ENCODE data around the gene SLC25A47.
A peak's percentile ranks its signal among the peaks of the same experiment; 100 is the strongest.

SLC25A47 gene

DNA sequence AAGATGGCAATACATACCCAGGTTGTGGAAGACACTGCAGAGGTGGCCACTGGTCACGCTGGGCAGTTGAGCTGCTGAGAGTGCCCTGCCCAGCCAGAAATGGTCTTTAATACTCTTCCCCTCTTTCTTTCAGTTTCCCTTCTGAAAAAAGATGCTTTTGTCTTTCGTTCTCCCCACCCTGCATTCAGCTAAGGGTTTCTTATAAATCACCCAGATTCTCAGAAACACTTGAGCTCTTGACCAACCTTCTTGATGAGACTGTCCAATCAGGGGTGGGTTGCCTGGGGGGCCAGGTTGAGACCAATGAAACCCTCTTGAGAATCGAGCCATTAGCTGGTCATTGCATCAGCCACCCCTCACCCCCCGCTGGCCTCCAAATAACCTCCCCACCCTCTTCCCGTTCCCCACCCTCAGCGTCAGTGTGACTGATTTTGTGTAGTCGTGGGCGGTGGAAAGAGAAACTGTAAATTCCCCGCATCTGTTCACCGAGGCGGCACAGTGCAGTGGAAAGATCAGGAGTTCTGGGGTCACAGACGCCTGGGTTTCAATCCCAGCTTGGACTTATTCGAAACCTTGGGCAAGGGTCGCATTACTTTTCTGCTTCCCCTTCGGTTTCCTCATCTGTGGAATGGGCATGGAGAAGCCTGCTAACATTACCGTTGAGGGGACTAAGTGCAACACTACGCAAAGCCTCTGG, 52.3 kb downstream of the SLC25A47 start:
- H2AK5ac ChIP-seq (ENCODE audit: low read depth, low read length) = no peak overlapping the region
- peaks cover 11 to 19% of the 10 kb centered on the region in 2 donors for H3K4me1 ChIP-seq (ENCODE audit: control insufficient read depth in 2 of 2, insufficient read depth in 1 of 2, low read depth in 1 of 2, low read length in 2 of 2)
- no peak overlapping the region for H3K23ac ChIP-seq (ENCODE audit: low read depth, low read length, poor library complexity)
- H2BK15ac ChIP-seq (ENCODE audit: low read length) = no peak overlapping the region
- peaks cover 0 to 12% of the 10 kb centered on the region in 2 donors for H3K36me3 ChIP-seq (replicated peaks in 1 of 2; ENCODE audit: control insufficient read depth in 2 of 2, insufficient read depth in 2 of 2, low read length in 2 of 2)
- H3K4me3 ChIP-seq (ENCODE audit: low read length in 2 of 2) = peak overlapping the region; percentile 74 to 86
- H4K91ac ChIP-seq (ENCODE audit: low read depth, low read length, poor library complexity) = no peak overlapping the region
- peak overlapping the region; percentile 47 for H2BK5ac ChIP-seq (ENCODE audit: low read length)
- no peak overlapping the region for H2BK12ac ChIP-seq (ENCODE audit: low read length)
- WGBS, 2 donors (ENCODE audit: extremely low coverage in 2 of 2, insufficient read length in 2 of 2, insufficient replicate concordance in 1 of 2) = no CpG with 5 or more reads among the region's 17 CpGs
- peaks cover 3% of the 10 kb centered on the region for H3K79me1 ChIP-seq (ENCODE audit: low read depth, low read length)
- no peak overlapping the region for H3K14ac ChIP-seq (ENCODE audit: low read length)
- peak overlapping the region; percentile 68 for H3K18ac ChIP-seq (ENCODE audit: low read length)
- no peak overlapping the region for H2BK120ac ChIP-seq (ENCODE audit: low read depth, low read length)
- no peaks in the 10 kb centered on the region for H3K9me3 ChIP-seq (replicated peaks in 1 of 2; ENCODE audit: control insufficient read depth in 2 of 2, insufficient read depth in 1 of 2, low read depth in 1 of 2, low read length in 2 of 2)
- no peaks in the 10 kb centered on the region for H3K27me3 ChIP-seq (ENCODE audit: control insufficient read depth in 3 of 3, insufficient read depth in 3 of 3, low read depth in 1 of 3, low read length in 3 of 3)
- DNase-seq (ENCODE audit: low spot score) = no peak
- no peak overlapping the region for H4K8ac ChIP-seq (ENCODE audit: low read depth, low read length)
- H2AFZ ChIP-seq (ENCODE audit: low read length) = peak overlapping the region; percentile 94
- no peak overlapping the region for H3K27ac ChIP-seq (replicated peaks; ENCODE audit: low read length)
- H3K9ac ChIP-seq (ENCODE audit: low read depth, low read length, poor library complexity) = peak overlapping the region; percentile 84
- peak overlapping the region; percentile 71 for H3K4me2 ChIP-seq (ENCODE audit: insufficient read depth, low read length, poor library complexity, severe bottlenecking)
- H3K4ac ChIP-seq (ENCODE audit: low read length) = no peak overlapping the region

DNA sequence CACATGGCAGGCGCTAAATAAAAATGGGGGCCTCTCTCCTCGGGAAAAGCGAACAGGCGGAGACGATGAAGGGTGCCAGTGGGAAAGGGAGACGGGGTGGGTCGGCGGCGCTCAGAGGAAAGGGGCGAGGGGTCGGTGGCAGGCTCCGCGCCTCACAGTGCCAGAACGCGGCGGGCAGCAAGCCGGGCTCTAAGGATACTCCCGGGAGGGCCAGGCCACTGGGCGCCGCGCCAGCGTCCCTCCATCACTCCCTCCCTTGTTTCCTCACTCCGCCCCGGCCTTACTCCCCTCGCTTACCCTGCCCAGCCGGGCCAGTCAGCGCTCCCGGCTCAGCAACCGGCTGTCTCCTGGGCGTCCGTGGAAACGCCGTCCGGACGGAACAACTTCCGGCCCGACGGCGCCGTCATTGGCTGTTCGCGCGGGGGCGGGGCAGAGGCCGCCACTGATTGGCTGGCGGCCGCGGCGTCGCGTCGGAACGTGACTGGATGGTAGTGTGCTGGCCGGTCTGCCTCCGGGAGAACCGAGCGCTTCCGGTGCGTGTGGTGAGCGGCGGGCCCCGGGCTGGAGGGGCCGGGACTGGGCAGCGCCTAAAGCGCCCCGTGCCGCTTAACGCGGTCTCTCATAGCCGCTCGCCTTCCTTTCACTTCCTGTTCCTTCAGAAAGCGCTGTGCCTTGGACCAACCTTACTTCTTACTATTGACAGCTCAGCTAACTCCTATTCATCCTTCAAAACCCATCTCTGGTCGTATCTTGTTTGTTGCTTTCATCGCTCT, 53.0 kb downstream of the SLC25A47 start, which contains the start of gene WDR25:
Gene WDR25 (plus strand): TSS at position 523 of the 773 bp plus-strand sequence.
- Histone ChIP-seq H4K8ac (ENCODE audit: low read depth, low read length) (no peak within 1 kb of the TSS), H3K14ac (ENCODE audit: low read length) (no peak within 1 kb of the TSS)

GRCh38 chr14:100376751-100377171, 53.6 kb downstream of the SLC25A47 start:
- Histone ChIP-seq H2BK12ac (ENCODE audit: low read length) (no peak overlapping the region), H2BK120ac (ENCODE audit: low read depth, low read length) (no peak overlapping the region), H3K4ac (ENCODE audit: low read length) (no peak overlapping the region), H3K36me3 (replicated peaks in 1 of 2; ENCODE audit: control insufficient read depth in 2 of 2, insufficient read depth in 2 of 2, low read length in 2 of 2) (peaks cover 0 to 12% of the 10 kb centered on the region in 2 donors), H2AK5ac (ENCODE audit: low read depth, low read length) (no peak overlapping the region), H3K14ac (ENCODE audit: low read length) (no peak overlapping the region), H4K8ac (ENCODE audit: low read depth, low read length) (no peak overlapping the region), H2BK5ac (ENCODE audit: low read length) (no peak overlapping the region), H2BK15ac (ENCODE audit: low read length) (no peak overlapping the region), H4K91ac (ENCODE audit: low read depth, low read length, poor library complexity) (no peak overlapping the region), H3K27ac (replicated peaks; ENCODE audit: low read length) (peak overlapping the region; percentile 83), H3K4me3 (ENCODE audit: low read length in 2 of 2) (peak overlapping the region; percentile 74 to 87), H2AFZ (ENCODE audit: low read length) (peak overlapping the region; percentile 94), H3K27me3 (ENCODE audit: control insufficient read depth in 3 of 3, insufficient read depth in 3 of 3, low read depth in 1 of 3, low read length in 3 of 3) (no peaks in the 10 kb centered on the region), H3K18ac (ENCODE audit: low read length) (no peak overlapping the region), H3K9me3 (replicated peaks in 1 of 2; ENCODE audit: control insufficient read depth in 2 of 2, insufficient read depth in 1 of 2, low read depth in 1 of 2, low read length in 2 of 2) (no peaks in the 10 kb centered on the region), H3K9ac (ENCODE audit: low read depth, low read length, poor library complexity) (no peak overlapping the region), H3K23ac (ENCODE audit: low read depth, low read length, poor library complexity) (no peak overlapping the region), H3K4me1 (ENCODE audit: control insufficient read depth in 2 of 2, insufficient read depth in 1 of 2, low read depth in 1 of 2, low read length in 2 of 2) (peaks cover 20 to 21% of the 10 kb centered on the region in 2 donors), H3K79me1 (ENCODE audit: low read depth, low read length) (peaks cover 3% of the 10 kb centered on the region), H3K4me2 (ENCODE audit: insufficient read depth, low read length, poor library complexity, severe bottlenecking) (peak overlapping the region; percentile 83)
- DNase-seq (ENCODE audit: low spot score) = no peak
- no CpG with 5 or more reads among the region's 7 CpGs for WGBS, 2 donors (ENCODE audit: extremely low coverage in 2 of 2, insufficient read length in 2 of 2, insufficient replicate concordance in 1 of 2)

More for the DNA sequence above, 53.0 kb downstream of the SLC25A47 start, which contains the start of gene WDR25:
- Histone ChIP-seq H4K91ac (ENCODE audit: low read depth, low read length, poor library complexity) (no peak within 1 kb of the TSS), H3K4ac (ENCODE audit: low read length) (no peak within 1 kb of the TSS), H2BK15ac (ENCODE audit: low read length) (no peak within 1 kb of the TSS), H2AFZ (ENCODE audit: low read length) (peak within 1 kb of the TSS; percentile 94), H3K23ac (ENCODE audit: low read depth, low read length, poor library complexity) (peak within 1 kb of the TSS; percentile 62), H3K79me1 (ENCODE audit: low read depth, low read length) (peaks cover 3% of the 10 kb centered on the region), H3K18ac (ENCODE audit: low read length) (peak within 1 kb of the TSS; percentile 68), H3K27me3 (ENCODE audit: control insufficient read depth in 3 of 3, insufficient read depth in 3 of 3, low read depth in 1 of 3, low read length in 3 of 3) (no peaks in the 10 kb centered on the region), H3K27ac (replicated peaks; ENCODE audit: low read length) (peak within 1 kb of the TSS; percentile 83), H3K9me3 (replicated peaks in 1 of 2; ENCODE audit: control insufficient read depth in 2 of 2, insufficient read depth in 1 of 2, low read depth in 1 of 2, low read length in 2 of 2) (no peaks in the 10 kb centered on the region), H2AK5ac (ENCODE audit: low read depth, low read length) (no peak within 1 kb of the TSS), H3K9ac (ENCODE audit: low read depth, low read length, poor library complexity) (peak within 1 kb of the TSS; percentile 84), H3K4me2 (ENCODE audit: insufficient read depth, low read length, poor library complexity, severe bottlenecking) (peak within 1 kb of the TSS; percentile 83), H3K4me1 (ENCODE audit: control insufficient read depth in 2 of 2, insufficient read depth in 1 of 2, low read depth in 1 of 2, low read length in 2 of 2) (peaks cover 15 to 22% of the 10 kb centered on the region in 2 donors), H2BK120ac (ENCODE audit: low read depth, low read length) (no peak within 1 kb of the TSS), H3K36me3 (replicated peaks in 1 of 2; ENCODE audit: control insufficient read depth in 2 of 2, insufficient read depth in 2 of 2, low read length in 2 of 2) (peaks cover 0 to 12% of the 10 kb centered on the region in 2 donors), H3K4me3 (ENCODE audit: low read length in 2 of 2) (peak within 1 kb of the TSS; percentile 74 to 87), H2BK5ac (ENCODE audit: low read length) (peak within 1 kb of the TSS; percentile 47), H2BK12ac (ENCODE audit: low read length) (no peak within 1 kb of the TSS)
- WGBS, 2 donors (ENCODE audit: extremely low coverage in 2 of 2, insufficient read length in 2 of 2, insufficient replicate concordance in 1 of 2) = no CpG with 5 or more reads among the region's 74 CpGs
- peak; percentile 94 for DNase-seq (ENCODE audit: low spot score)

Measured in neuronal stem cell (in vitro differentiated cells).